ENCODE results near the gene GALNT17.

DNA sequence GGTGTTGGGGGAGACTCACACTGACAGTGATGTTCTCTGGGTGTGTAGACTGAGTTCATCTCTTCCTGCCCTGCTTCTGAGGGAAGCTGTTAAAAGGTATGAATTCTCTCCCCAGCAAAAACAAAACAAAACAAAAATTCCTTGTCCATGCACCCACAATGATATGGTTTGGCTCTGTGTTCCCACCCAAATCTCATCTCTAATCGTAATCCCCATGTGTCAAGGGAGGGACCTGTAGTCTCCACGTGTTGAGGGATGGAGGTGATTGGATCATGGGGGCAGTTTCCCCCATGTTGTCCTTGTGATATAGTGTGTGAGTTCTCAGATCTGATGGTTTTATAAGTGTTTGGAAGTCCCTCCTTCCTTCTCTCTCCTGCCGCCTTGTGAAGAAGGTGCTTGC lies 245.5 kb downstream of the GALNT17 start:
- TF ChIP-seq, protein P1, sequence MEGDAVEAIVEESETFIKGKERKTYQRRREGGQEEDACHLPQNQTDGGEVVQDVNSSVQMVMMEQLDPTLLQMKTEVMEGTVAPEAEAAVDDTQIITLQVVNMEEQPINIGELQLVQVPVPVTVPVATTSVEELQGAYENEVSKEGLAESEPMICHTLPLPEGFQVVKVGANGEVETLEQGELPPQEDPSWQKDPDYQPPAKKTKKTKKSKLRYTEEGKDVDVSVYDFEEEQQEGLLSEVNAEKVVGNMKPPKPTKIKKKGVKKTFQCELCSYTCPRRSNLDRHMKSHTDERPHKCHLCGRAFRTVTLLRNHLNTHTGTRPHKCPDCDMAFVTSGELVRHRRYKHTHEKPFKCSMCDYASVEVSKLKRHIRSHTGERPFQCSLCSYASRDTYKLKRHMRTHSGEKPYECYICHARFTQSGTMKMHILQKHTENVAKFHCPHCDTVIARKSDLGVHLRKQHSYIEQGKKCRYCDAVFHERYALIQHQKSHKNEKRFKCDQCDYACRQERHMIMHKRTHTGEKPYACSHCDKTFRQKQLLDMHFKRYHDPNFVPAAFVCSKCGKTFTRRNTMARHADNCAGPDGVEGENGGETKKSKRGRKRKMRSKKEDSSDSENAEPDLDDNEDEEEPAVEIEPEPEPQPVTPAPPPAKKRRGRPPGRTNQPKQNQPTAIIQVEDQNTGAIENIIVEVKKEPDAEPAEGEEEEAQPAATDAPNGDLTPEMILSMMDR (IDR thresholded peaks at IDR 0.05), result no peak
- TF ChIP-seq EP300 (IDR thresholded peaks at IDR 0.05), result no peak
- TF ChIP-seq POLR2A (IDR thresholded peaks at IDR 0.05), result no peak

Measured in upper lobe of left lung (tissue), 4 donors.